ENCODE data around the gene NFE2L1.

DNA sequence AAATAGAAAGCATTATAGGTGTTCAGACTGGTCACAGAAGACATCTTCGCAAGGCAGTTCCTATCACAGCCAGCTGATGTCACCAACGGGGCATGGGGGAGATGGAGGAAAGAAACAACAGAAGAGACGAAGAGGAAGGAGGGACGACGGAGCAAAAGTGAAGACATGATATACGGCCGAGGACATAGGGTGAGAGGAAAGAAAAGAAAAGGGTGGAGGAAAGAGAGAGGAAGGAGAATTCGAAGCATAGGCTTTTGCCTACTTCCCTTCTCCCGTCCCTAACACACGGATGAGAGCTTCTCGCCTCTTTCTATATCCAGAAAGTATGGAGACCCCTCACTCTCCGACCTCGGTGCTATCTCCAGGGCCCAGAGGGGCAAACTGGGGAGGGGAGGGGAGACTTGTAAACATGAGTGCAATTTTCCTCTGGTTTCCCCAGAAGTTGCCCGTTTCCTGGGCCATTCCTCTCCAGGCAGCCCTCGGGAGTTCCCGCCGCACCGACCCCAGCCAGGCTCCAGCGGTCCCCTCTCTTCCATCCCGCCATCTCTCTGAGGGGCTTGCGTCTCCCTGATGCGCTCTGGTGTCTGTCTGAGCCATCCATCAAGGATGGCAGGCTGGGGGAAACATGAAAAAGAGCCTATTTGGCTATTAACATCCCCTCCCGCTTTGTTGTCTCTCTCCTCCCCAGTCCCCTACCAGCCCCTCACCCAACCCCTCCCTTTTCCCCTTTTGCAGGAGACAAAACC lies 36.6 kb upstream of the NFE2L1 start:
- TF ChIP-seq, protein P1, sequence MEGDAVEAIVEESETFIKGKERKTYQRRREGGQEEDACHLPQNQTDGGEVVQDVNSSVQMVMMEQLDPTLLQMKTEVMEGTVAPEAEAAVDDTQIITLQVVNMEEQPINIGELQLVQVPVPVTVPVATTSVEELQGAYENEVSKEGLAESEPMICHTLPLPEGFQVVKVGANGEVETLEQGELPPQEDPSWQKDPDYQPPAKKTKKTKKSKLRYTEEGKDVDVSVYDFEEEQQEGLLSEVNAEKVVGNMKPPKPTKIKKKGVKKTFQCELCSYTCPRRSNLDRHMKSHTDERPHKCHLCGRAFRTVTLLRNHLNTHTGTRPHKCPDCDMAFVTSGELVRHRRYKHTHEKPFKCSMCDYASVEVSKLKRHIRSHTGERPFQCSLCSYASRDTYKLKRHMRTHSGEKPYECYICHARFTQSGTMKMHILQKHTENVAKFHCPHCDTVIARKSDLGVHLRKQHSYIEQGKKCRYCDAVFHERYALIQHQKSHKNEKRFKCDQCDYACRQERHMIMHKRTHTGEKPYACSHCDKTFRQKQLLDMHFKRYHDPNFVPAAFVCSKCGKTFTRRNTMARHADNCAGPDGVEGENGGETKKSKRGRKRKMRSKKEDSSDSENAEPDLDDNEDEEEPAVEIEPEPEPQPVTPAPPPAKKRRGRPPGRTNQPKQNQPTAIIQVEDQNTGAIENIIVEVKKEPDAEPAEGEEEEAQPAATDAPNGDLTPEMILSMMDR (conservative IDR thresholded peaks at IDR 0.05 in 1 of 2, IDR thresholded peaks at IDR 0.05 in 1 of 2; ENCODE audit: extremely low read depth in 1 of 2, insufficient read depth in 1 of 2, low read depth in 1 of 2, low read length in 2 of 2) = peak; percentile 44 to 70
- no peak for TF ChIP-seq EZH2 (IDR thresholded peaks at IDR 0.05; ENCODE audit: borderline replicate concordance, low read length)
